Stimulated activated naive B cell treated with anti-CD40 and anti-IgM and Interleukin-4, amounts not matched to agents 10 μg/mL and 1 μg/mL and 100 μg/mL, for 72 hours (primary cell): Measurements from ENCODE around the gene SCRN2.
A peak's percentile ranks its signal among the peaks of the same experiment; 100 is the strongest.

ENCODE experiments used
- ATAC-seq, 2 donors: fragments of 150-1000 bp; cut with Tn5 transposase; replicated peaks; 2 replicates each; pipeline ENCODE4 v1.10.0; 2021; ENCODE audit warnings: moderate library complexity in 1 of 2
- DNase-seq: peaks from one replicate; pipeline ENCODE4 v3.0.0; 2021
- H3K27ac Mint-ChIP-seq: one replicate; pipeline ENCODE4 v1.8.0; 2022; ENCODE audit warnings: mild to moderate bottlenecking, mixed read lengths
- H3K27me3 Mint-ChIP-seq, 2 donors: one replicate each; pipeline ENCODE4 v1.8.0; 2022; ENCODE audit warnings: mixed read lengths in 2 of 2
- H3K36me3 Mint-ChIP-seq, 2 donors: one replicate each; pipeline ENCODE4 v1.8.0; 2022; ENCODE audit warnings: mixed read lengths in 2 of 2, mild to moderate bottlenecking in 1 of 2
- H3K4me1 Mint-ChIP-seq, 2 donors: one replicate each; pipeline ENCODE4 v1.8.0; 2022; ENCODE audit warnings: mixed read lengths in 2 of 2, mild to moderate bottlenecking in 1 of 2
- H3K4me3 Mint-ChIP-seq, 2 donors: one replicate each; pipeline ENCODE4 v1.8.0; 2022; ENCODE audit warnings: mild to moderate bottlenecking in 2 of 2, mixed read lengths in 2 of 2, moderate library complexity in 1 of 2
- H3K9me3 Mint-ChIP-seq, 2 donors: one replicate each; pipeline ENCODE4 v1.8.0; 2022; ENCODE audit warnings: mixed read lengths in 2 of 2, mild to moderate bottlenecking in 1 of 2

The SCRN2 gene

GRCh38 chr17:47860386-47860785 lies 19.3 kb upstream of the SCRN2 start:
- DNase-seq: no peak
- H3K9me3 Mint-ChIP-seq: peaks cover 0 to 2% of the 10 kb centered on the region in 2 donors
- H3K4me3 Mint-ChIP-seq: no peak overlapping the region
- no peak for ATAC-seq
- H3K27me3 Mint-ChIP-seq: peaks cover 40 to 45% of the 10 kb centered on the region in 2 donors
- peaks cover 0 to 1% of the 10 kb centered on the region in 2 donors for H3K36me3 Mint-ChIP-seq
- H3K4me1 Mint-ChIP-seq: peaks cover 0 to 1% of the 10 kb centered on the region in 2 donors
- no peak overlapping the region for H3K27ac Mint-ChIP-seq

- Mint-ChIP-seq H3K36me3 (no peaks in the 10 kb centered on the region), H3K27ac (no peak overlapping the region), H3K4me3 (no peak overlapping the region), H3K9me3 (no peaks in the 10 kb centered on the region), H3K4me1 (peaks cover 0 to 1% of the 10 kb centered on the region in 2 donors), H3K27me3 (peaks cover 62 to 64% of the 10 kb centered on the region in 2 donors)
- DNase-seq (no peak), ATAC-seq (no peak)
Measured at GRCh38 chr17:47857551-47858455, 16.7 kb upstream of the SCRN2 start.

DNA sequence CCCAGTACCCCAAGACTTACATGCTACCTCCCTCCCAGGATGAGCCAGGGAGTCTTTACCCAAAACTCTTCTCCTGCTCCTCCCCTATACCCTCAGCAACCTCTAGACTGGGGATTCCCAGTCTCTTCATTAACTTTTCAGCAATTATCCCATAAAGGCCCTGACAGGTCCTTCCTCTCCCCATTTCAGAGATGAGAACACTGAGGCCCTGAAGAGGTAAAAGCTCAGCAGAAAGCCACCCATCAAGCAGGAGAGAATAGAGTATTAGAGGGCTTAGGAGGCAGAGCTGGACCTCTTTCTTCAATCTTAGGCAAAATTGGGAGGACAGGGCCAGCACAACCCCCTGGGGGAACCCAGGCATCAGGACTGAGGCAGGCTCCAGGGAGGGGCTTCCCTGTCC lies 15.8 kb upstream of the SCRN2 start:
- Mint-ChIP-seq H3K9me3 (no peaks in the 10 kb centered on the region), H3K27ac (no peak overlapping the region), H3K4me3 (no peak overlapping the region), H3K27me3 (peaks cover 71 to 72% of the 10 kb centered on the region in 2 donors), H3K36me3 (no peaks in the 10 kb centered on the region), H3K4me1 (peaks cover 8 to 9% of the 10 kb centered on the region in 2 donors)
- DNase-seq (no peak), ATAC-seq (no peak)

DNA sequence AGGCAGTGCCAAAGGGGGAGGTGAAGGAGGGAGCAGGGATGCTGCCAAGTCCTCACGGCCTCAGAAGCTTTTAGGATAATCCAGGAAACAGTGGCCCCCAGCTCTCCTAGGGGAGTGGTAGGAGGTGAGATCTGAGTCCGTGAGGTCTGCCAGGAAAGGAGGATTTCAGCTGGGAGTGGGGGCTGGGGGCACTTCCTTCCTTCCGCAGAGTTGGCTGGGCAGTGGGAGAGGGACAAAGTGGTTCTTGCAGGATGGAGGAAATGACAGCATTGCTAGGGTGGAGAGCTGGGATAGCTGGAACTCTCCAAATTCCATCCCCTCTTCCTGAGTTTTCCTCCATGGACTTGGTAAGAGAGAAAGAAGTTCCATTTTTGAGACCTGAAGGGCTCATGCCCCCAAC lies 14.7 kb upstream of the SCRN2 start:
- peaks cover 77 to 78% of the 10 kb centered on the region in 2 donors for H3K27me3 Mint-ChIP-seq
- no peak overlapping the region for H3K4me3 Mint-ChIP-seq
- no peak overlapping the region for H3K27ac Mint-ChIP-seq
- ATAC-seq (no peak), DNase-seq (no peak)
- H3K4me1 Mint-ChIP-seq: peaks cover 12 to 13% of the 10 kb centered on the region in 2 donors
- no peaks in the 10 kb centered on the region for H3K9me3 Mint-ChIP-seq
- no peaks in the 10 kb centered on the region for H3K36me3 Mint-ChIP-seq

DNA sequence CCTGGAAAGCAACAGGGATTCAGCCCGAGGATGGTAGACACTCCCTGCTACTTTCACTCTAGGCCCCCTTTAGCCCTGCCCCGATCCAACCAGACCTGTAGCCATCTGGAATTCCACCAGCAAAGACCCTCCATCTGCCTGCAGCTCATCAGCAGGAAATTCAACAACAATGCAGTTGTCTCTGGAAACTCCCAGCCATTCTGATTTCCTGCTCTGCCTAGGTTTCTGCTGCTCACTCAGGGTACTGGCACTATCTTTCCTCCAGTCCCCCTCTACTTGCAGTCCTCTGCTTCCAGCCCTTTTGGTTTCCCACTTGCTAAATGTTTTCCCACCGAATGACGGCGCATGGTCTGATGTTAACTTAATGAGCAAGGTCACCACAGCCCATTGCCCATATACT lies 12.5 kb upstream of the SCRN2 start:
- no peak for DNase-seq
- Mint-ChIP-seq H3K4me1 (peaks cover 20 to 22% of the 10 kb centered on the region in 2 donors), H3K36me3 (no peaks in the 10 kb centered on the region), H3K27ac (no peak overlapping the region), H3K9me3 (no peaks in the 10 kb centered on the region), H3K27me3 (peaks cover 82% of the 10 kb centered on the region in 2 donors), H3K4me3 (no peak overlapping the region)
- ATAC-seq: no peak

DNA sequence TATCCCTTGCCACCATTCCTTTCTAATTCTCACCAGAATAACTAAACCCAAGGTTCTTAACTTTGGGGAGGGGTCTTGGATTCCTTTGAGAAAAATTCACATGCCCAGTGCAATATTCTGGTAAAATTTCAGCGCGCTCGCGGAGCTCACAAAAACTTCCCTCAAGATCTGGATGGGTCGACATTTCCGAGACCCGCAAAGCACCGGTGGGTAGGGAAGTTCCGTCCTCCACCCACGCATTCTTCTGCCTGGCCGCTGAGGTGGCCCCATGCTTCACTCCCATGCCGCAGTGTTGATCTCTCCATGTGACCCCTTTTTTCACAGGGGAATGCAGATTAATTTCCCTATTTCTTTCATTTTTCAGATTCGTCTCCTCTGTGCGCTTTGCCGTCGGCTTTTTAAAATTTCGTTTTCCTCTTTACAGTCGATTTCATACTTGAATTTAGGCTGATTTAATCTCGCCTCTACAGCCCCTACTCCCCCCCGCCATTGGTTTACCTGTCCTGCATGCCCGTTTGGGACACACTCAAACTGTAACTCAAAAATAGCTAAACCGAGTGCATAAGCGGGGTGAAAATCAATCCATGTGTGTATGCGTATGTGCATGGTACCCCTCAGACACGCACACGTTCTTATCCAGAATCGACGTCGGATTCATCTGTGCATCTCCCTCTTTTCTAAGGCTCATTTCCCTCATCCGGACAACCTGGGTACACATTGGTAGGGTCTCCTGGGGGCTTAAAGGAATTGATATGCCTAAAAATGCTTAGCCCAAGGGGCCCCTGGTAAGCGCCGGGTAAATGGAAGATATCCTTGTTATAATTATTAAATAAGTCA lies 11.3 kb upstream of the SCRN2 start:
- Mint-ChIP-seq H3K9me3 (no peaks in the 10 kb centered on the region), H3K27ac (no peak overlapping the region), H3K36me3 (no peaks in the 10 kb centered on the region), H3K4me3 (peak overlapping the region; percentile 56 to 60), H3K27me3 (peaks cover 81 to 95% of the 10 kb centered on the region in 2 donors), H3K4me1 (peaks cover 21 to 29% of the 10 kb centered on the region in 2 donors)
- ATAC-seq (peak in 1 of 2 donors; percentile 36), DNase-seq (no peak)

DNA sequence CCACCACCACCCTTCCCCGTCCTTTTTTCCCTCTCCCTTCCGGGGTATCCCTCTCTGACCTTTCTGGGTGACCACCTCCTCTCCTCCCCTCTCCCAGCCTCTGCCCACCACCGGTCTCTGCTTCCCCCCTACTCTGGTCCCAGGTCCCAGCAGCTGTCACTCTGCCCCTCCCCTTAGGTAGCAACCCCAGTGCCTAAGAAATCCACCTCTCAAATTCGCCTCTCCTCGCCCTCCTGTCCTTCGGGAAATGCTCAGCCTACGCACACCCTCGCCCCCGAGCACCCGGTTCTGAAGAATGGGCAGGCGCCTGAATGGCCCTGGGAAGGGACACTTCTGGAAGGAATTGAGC lies 10.7 kb upstream of the SCRN2 start:
- Mint-ChIP-seq H3K4me1 (peaks cover 26 to 35% of the 10 kb centered on the region in 2 donors), H3K27me3 (peaks cover 81 to 95% of the 10 kb centered on the region in 2 donors), H3K27ac (no peak overlapping the region), H3K9me3 (no peaks in the 10 kb centered on the region), H3K36me3 (no peaks in the 10 kb centered on the region), H3K4me3 (peak overlapping the region; percentile 56 to 60)
- no peak for ATAC-seq
- no peak for DNase-seq

- Mint-ChIP-seq H3K4me3 (peak within 1 kb of the TSS; percentile 65), H3K36me3 (no peaks in the 10 kb centered on the region), H3K9me3 (no peaks in the 10 kb centered on the region), H3K4me1 (peaks cover 26 to 35% of the 10 kb centered on the region in 2 donors), H3K27me3 (peaks cover 79 to 95% of the 10 kb centered on the region in 2 donors), H3K27ac (peak within 1 kb of the TSS; percentile 56)
- ATAC-seq (peak; percentile 82 to 84), DNase-seq (peak; percentile 38)
Measured at GRCh38 chr17:47850692-47851573, 9.9 kb upstream of the SCRN2 start, which contains the start of gene SP6. TSS of gene SP6 (minus strand) at chr17:47851163. CDS start at chr17:47848429, 2,734 bp downstream.

- H3K36me3 Mint-ChIP-seq: no peaks in the 10 kb centered on the region
- peaks cover 26 to 35% of the 10 kb centered on the region in 2 donors for H3K4me1 Mint-ChIP-seq
- DNase-seq: no peak
- no peak for ATAC-seq
- H3K27me3 Mint-ChIP-seq: peaks cover 79 to 95% of the 10 kb centered on the region in 2 donors
- peak overlapping the region; percentile 56 for H3K27ac Mint-ChIP-seq
- peak overlapping the region; percentile 65 for H3K4me3 Mint-ChIP-seq
- H3K9me3 Mint-ChIP-seq: no peaks in the 10 kb centered on the region
Measured at GRCh38 chr17:47850373-47850691, 9.3 kb upstream of the SCRN2 start.

DNA sequence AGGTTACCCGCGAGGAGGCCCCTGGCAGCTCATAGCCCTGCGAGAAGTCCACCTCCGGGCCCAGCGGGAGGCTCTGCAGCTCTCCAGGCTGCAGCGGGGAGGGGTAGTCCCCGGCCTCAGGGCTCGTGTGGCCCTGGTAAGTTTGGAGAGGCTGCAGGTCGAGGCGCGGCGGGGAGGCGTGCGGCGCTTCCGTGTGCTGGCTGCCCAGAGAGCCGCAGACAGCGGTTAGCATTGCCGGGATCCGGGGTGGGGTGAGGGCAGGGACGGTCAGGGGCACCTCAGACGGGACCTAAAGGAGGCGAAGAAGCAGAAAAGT lies 7.1 kb upstream of the SCRN2 start:
- DNase-seq (no peak), ATAC-seq (no peak)
- H3K9me3 Mint-ChIP-seq: no peaks in the 10 kb centered on the region
- no peak overlapping the region for H3K4me3 Mint-ChIP-seq
- H3K27ac Mint-ChIP-seq: no peak overlapping the region
- peaks cover 75 to 89% of the 10 kb centered on the region in 2 donors for H3K27me3 Mint-ChIP-seq
- H3K4me1 Mint-ChIP-seq: peaks cover 25 to 38% of the 10 kb centered on the region in 2 donors
- no peaks in the 10 kb centered on the region for H3K36me3 Mint-ChIP-seq

DNA sequence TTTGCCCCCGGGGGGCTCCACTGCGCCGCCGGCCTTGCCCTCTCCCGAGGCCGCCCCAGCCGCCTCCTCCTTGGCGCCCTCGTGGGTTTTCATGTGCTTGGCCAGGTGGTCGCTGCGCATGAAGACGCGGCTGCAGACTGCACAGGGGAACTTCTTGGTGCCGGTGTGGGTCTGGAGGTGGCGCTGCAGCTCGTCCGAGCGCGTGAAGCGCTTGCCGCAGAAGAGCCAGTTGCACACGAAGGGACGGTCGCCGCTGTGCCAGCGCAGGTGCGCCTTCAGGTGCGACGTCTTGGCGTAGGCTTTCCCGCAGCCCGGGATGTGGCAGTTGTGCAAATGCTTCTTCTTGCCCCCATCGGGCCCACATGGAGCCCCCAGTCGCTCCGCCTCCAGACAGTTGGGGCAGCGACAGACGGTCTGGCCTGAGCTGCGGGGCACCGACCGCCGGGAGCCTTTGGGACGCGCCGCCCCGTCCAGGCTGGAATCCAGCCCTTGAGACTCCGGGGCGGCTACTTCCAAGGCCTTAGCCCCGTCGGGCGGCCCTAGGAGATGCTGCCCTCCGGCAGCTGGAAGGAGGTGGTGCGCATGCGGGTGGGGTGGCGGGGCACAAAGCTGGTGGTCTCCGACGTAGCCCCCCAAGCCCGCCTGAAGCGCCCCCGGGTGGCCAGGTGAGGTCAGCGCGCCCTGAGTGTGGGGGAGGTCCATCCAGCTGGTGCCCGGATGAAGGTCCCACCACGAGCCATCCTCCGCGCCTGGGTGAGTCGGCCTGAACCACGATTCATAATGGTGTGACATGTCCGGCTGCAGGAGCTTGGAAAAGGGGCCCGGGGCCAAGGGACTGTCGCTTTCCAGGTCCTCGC lies 6.5 kb upstream of the SCRN2 start:
- no peaks in the 10 kb centered on the region for H3K9me3 Mint-ChIP-seq
- H3K4me1 Mint-ChIP-seq: peaks cover 28 to 43% of the 10 kb centered on the region in 2 donors
- H3K36me3 Mint-ChIP-seq: no peaks in the 10 kb centered on the region
- no peak overlapping the region for H3K4me3 Mint-ChIP-seq
- peaks cover 72 to 84% of the 10 kb centered on the region in 2 donors for H3K27me3 Mint-ChIP-seq
- DNase-seq (no peak), ATAC-seq (peak in 1 of 2 donors; percentile 31)
- no peak overlapping the region for H3K27ac Mint-ChIP-seq

DNA sequence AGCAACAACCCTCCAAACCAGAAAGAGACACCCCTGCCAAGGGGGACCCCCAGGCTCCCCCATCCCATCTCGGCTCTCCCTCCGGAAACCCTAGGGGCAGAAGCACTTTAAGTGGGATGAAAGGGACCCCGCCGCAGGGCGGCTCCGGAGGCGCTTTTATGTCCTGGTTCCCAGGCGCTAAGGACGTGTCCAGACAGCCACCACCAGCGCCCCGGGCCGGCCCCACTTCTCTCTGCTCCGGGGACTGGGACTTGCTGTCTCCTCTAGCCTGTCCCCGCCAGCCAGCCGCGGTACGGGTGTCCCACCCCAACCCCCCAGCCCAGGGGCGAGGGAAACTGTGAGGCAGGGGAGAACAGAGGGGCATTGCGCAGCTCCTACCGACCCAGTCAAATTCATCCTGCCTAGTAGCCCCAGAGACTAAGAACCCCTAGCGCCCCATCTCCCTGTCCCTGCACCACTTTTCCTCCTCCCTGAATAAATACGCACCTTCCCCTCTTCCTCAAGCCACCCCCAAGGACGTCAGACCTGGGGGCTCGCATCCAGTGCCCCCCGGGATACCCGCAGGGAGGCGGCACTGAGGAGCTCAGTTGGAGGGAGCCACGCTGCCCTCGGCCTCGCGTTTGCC lies 5.8 kb upstream of the SCRN2 start:
- no peak for DNase-seq
- H3K27ac Mint-ChIP-seq: no peak overlapping the region
- no peak for ATAC-seq
- H3K27me3 Mint-ChIP-seq: peaks cover 64 to 76% of the 10 kb centered on the region in 2 donors
- H3K4me3 Mint-ChIP-seq: no peak overlapping the region
- H3K4me1 Mint-ChIP-seq: peaks cover 20 to 37% of the 10 kb centered on the region in 2 donors
- no peaks in the 10 kb centered on the region for H3K36me3 Mint-ChIP-seq
- H3K9me3 Mint-ChIP-seq: no peaks in the 10 kb centered on the region

- ATAC-seq (no peak), DNase-seq (no peak)
- Mint-ChIP-seq H3K9me3 (no peaks in the 10 kb centered on the region), H3K36me3 (no peaks in the 10 kb centered on the region), H3K27me3 (peaks cover 58 to 69% of the 10 kb centered on the region in 2 donors), H3K4me3 (no peak overlapping the region), H3K4me1 (peaks cover 21 to 40% of the 10 kb centered on the region in 2 donors), H3K27ac (no peak overlapping the region)
Measured at GRCh38 chr17:47845716-47846075, 4.6 kb upstream of the SCRN2 start.
